Psoas muscle (tissue), 8 donors: ENCODE measurements around the gene HHIPL1. TPM values are rescaled to one million over a fixed set of nuclear protein-coding genes. Genes with fewer than 3 reads are reported as not detected.

ENCODE experiments used
- ATAC-seq, 4 donors: fragments of 200-7000 bp; cut with Tn5 transposase; one replicate each; pipeline ENCODE4 v1.9.1; 2020; ENCODE audit warnings: moderate library complexity in 3 of 4, mild to moderate bottlenecking in 2 of 4
- DNase-seq, 2 donors: peaks; one replicate each; pipeline ENCODE4 v3.0.0-alpha.2; 2020
- H3K27ac ChIP-seq: fragments of 200-600 bp; one replicate; pipeline ENCODE4 v1.8.0; 2022
- H3K27me3 ChIP-seq, 3 donors: fragments of 200-600 bp in 1 of 3; one replicate each; pipeline versions ENCODE4 v1.6.1 to v1.8.0; 2013 to 2022; ENCODE audit warnings: low read length in 2 of 3, mild to moderate bottlenecking in 2 of 3, moderate library complexity in 1 of 3; ENCODE audit not compliant: insufficient read depth in 3 of 3
- H3K36me3 ChIP-seq, 2 donors: fragments of 200-600 bp in 1 of 2; one replicate each; pipeline versions ENCODE4 v1.6.1 to v1.8.0; 2013 to 2022; ENCODE audit warnings: low read depth in 1 of 2, mild to moderate bottlenecking in 1 of 2, moderate library complexity in 1 of 2; ENCODE audit not compliant: insufficient read depth in 1 of 2
- H3K4me1 ChIP-seq: fragments of 200-600 bp; one replicate; pipeline ENCODE4 v1.8.0; 2022
- H3K4me3 ChIP-seq: fragments of 200-600 bp; one replicate; pipeline ENCODE4 v1.8.0; 2022; ENCODE audit warnings: mild to moderate bottlenecking
- H3K9me3 ChIP-seq: fragments of 200-600 bp; one replicate; pipeline ENCODE4 v1.8.0; 2022
- WGBS, 3 donors: extraction: QIAGEN DNeasy Blood & Tissue Kit; methylation state at CpG; one replicate each; pipeline versions ENCODE4 v1.1.6 to v1.1.7; 2013; 5-methylcytosine and 5-hydroxymethylcytosine counted together
- intact Hi-C, 2 donors: fragments of 100-400 bp; cut with DNase I; formaldehyde crosslinking; loops; one replicate each; pipeline versions ENCODE4 v1.11.0 to v1.14.2; 2022
- polyA plus RNA-seq, 3 donors: library from polyadenylated mRNA; stranded (reverse); fragments of 200-250 nt; gene quantifications; one replicate each; pipeline ENCODE4 v1.2.3, GENCODE V29; 2013
- total RNA-seq, 4 donors: library from RNA; stranded (reverse); fragmentation: NEBNext Ultra II Directional in 2 of 4; extraction: Animal tissue kit (Norgen Biotek cat#: 25700) in 2 of 4; gene quantifications; one replicate each; pipeline versions ENCODE4 v1.2.1 to v1.2.4, GENCODE V29; 2021 to 2023
- TF ChIP-seq, protein P1 (sequence below): fragments of 200-600 bp; IDR thresholded peaks from one replicate; pipeline ENCODE4 v1.8.0; 2022; ENCODE audit warnings: antibody characterized with exemption
- donor health status: healthy with polysubstance abuse.
- donor health status: DM: no; HTN: no; CAD: no; lungs with moderate emphysema.
- donor health status: Bipolar disorder and iron deficiency.
- donor health status: healthy.
- donor health status: DM: yes; HTN: yes; CAD: no.
- donor health status: DM: no; HTN: no; CAD: no.
- donor health status: DM: no; HTN: no; CAD: no.
- donor health status: DM: yes; HTN: yes; CAD: no.

HHIPL1 gene
- total and polyA plus RNA-seq, 7 donors = 0.12 to 0.86 (median 0.32) TPM

DNA sequence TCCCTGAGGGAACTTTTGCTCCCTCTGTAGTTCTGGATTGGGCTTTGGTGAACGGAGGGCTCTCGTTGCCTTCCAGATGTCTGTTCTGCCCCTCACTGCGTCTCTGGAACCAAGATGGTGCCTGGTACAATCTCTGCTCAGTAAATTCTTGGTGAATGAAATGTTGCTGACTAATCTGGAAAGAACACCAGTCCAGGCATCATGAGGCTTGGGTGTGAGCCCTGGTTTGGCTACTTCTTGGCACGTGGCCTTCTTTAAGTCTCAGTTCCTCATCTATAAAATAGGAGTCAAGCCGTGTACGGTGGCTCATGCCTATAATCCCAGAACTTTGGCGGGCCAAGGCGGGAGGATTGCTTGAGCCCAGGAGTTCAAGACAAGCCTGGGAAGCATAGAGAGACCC, 4.3 kb downstream of the HHIPL1 start:
- ATAC-seq (no peak), DNase-seq (no peak)
- Histone ChIP-seq H3K27ac (no peak overlapping the region), H3K27me3 (peaks cover 0 to 22% (median 3%) of the 10 kb centered on the region in 3 donors), H3K4me1 (peaks cover 12% of the 10 kb centered on the region), H3K4me3 (no peak overlapping the region), H3K9me3 (no peaks in the 10 kb centered on the region), H3K36me3 (no peaks in the 10 kb centered on the region)
- intact Hi-C loops = no loop called here
- TF ChIP-seq, protein P1, sequence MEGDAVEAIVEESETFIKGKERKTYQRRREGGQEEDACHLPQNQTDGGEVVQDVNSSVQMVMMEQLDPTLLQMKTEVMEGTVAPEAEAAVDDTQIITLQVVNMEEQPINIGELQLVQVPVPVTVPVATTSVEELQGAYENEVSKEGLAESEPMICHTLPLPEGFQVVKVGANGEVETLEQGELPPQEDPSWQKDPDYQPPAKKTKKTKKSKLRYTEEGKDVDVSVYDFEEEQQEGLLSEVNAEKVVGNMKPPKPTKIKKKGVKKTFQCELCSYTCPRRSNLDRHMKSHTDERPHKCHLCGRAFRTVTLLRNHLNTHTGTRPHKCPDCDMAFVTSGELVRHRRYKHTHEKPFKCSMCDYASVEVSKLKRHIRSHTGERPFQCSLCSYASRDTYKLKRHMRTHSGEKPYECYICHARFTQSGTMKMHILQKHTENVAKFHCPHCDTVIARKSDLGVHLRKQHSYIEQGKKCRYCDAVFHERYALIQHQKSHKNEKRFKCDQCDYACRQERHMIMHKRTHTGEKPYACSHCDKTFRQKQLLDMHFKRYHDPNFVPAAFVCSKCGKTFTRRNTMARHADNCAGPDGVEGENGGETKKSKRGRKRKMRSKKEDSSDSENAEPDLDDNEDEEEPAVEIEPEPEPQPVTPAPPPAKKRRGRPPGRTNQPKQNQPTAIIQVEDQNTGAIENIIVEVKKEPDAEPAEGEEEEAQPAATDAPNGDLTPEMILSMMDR = no peak
- WGBS, 3 donors = 80 to 83% (median 83%) methylated on average over 8 of the region's 8 CpGs

DNA sequence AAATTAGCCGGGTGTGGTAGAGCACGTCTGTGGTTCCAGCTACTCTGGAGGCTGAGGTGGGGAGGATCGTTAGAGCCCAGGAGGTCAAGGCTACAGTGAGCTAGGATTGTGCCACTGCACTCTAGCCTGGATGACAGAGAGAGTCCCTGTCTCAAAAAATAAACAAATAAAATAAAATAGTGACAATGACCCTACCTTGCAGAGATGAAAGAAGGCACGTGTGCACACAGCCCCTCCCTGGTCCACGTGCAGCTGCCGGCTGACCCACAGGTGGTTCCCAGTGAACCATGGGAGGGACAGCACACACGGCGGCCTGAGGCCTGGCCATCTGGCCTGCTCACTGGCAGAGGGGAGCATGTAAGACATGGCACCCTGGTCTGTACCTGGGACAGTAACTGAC, 4.7 kb downstream of the HHIPL1 start:
- H3K36me3 ChIP-seq = no peaks in the 10 kb centered on the region
- H3K9me3 ChIP-seq = no peaks in the 10 kb centered on the region
- TF ChIP-seq, protein P1 = no peak
- DNase-seq = no peak
- H3K27me3 ChIP-seq = peaks cover 0 to 22% (median 3%) of the 10 kb centered on the region in 3 donors
- 76 to 80% (median 78%) methylated on average over 8 of the region's 8 CpGs for WGBS, 3 donors
- H3K27ac ChIP-seq = no peak overlapping the region
- intact Hi-C loops = no loop called here
- H3K4me1 ChIP-seq = peaks cover 10% of the 10 kb centered on the region
- ATAC-seq = no peak
- H3K4me3 ChIP-seq = no peak overlapping the region

DNA sequence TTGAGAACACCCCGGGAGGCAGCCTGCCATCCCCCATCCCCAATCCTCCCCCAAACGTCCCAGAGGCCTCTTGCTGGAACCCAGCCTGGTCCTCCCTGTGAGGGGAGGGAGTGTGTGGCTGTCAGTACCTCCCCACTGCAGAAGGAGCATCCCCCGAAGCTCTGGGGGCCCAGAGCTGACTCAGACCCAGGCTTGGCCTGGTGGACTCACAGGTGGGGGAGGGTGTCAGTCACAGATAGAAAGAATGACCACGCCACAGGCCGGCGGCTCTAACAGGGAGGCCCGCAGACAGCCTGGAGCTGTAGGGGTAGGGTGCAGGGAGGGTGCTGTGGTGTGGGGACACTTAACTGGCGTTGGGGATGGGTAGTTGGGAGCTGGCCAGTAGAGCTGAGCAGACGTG, 5.3 kb downstream of the HHIPL1 start:
- Histone ChIP-seq H3K27ac (no peak overlapping the region), H3K4me3 (no peak overlapping the region), H3K27me3 (peaks cover 0 to 16% (median 3%) of the 10 kb centered on the region in 3 donors), H3K9me3 (no peaks in the 10 kb centered on the region), H3K36me3 (no peaks in the 10 kb centered on the region), H3K4me1 (peaks cover 5% of the 10 kb centered on the region)
- TF ChIP-seq, protein P1 = no peak
- WGBS, 3 donors = 65 to 78% (median 69%) methylated on average over 9 of the region's 9 CpGs
- intact Hi-C loops = no loop called here
- no peak for ATAC-seq
- no peak for DNase-seq

DNA sequence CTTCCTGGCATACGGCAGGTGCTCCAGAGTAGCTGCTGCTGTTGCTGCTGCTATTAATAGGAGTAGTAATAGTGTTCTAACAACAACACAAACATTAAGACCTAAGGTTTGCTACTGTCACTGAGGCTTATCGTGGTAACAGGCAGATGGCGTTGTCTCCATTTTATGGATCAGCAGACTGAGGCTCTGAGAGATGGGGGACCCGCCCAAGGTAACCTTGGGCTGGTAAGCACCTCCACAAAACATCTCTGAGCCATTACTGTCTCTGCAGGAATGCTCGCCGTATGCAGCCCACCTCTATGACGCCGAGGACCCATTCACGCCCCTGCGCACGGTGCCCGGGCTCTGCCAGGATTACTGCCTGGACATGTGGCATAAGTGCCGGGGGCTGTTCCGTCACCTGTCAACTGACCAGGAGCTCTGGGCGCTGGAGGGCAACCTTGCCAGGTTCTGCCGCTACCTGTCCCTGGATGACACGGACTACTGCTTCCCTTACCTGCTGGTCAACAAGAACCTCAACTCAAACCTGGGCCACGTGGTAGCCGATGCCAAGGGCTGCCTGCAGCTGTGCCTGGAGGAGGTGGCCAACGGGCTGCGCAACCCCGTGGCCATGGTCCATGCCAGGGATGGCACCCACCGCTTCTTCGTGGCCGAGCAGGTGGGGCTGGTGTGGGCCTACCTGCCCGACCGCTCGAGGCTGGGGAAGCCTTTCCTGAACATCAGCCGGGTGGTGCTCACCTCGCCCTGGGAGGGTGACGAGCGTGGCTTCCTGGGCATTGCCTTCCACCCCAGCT, 7.2 kb downstream of the HHIPL1 start:
- 92 to 95% (median 93%) methylated on average over 32 of the region's 32 CpGs for WGBS, 3 donors
- DNase-seq (no peak), ATAC-seq (no peak)
- no peaks in the 10 kb centered on the region for H3K36me3 ChIP-seq
- TF ChIP-seq, protein P1 = no peak
- no peak overlapping the region for H3K4me3 ChIP-seq
- H3K27ac ChIP-seq = no peak overlapping the region
- no peaks in the 10 kb centered on the region for H3K4me1 ChIP-seq
- no peaks in the 10 kb centered on the region for H3K9me3 ChIP-seq
- intact Hi-C loops = no loop called here
- peaks cover 0 to 5% (median 0%) of the 10 kb centered on the region in 3 donors for H3K27me3 ChIP-seq
